Limb (tissue), 2 donors: Measurements from ENCODE around the gene C1orf167.

Source experiments
- DNase-seq, 2 donors: peaks; one replicate each; pipeline ENCODE4 v3.0.0-alpha.2; 2016; ENCODE audit errors: extremely low spot score in 2 of 2

C1orf167 gene

DNA sequence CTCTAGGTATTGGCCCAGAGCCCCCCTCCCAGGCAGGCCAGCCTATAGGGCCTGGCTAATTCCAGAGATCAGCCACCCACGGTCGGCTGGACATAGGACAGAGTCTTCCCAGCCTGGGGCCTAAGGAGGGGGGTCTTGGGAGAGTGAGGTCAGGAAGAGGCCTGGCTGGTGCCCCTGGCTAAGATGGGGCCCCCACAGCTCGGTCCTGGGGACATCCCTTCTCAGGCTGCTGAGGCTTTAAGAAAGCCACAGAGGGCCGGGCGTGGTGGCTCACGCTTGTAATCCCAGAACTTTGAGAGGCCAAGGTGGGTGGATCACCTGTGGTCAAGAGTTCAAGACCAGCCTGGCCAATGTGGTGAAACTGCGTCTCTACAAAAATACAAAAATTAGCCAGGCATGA is 2.5 kb downstream of the C1orf167 start:
- DNase-seq, result no peak

DNA sequence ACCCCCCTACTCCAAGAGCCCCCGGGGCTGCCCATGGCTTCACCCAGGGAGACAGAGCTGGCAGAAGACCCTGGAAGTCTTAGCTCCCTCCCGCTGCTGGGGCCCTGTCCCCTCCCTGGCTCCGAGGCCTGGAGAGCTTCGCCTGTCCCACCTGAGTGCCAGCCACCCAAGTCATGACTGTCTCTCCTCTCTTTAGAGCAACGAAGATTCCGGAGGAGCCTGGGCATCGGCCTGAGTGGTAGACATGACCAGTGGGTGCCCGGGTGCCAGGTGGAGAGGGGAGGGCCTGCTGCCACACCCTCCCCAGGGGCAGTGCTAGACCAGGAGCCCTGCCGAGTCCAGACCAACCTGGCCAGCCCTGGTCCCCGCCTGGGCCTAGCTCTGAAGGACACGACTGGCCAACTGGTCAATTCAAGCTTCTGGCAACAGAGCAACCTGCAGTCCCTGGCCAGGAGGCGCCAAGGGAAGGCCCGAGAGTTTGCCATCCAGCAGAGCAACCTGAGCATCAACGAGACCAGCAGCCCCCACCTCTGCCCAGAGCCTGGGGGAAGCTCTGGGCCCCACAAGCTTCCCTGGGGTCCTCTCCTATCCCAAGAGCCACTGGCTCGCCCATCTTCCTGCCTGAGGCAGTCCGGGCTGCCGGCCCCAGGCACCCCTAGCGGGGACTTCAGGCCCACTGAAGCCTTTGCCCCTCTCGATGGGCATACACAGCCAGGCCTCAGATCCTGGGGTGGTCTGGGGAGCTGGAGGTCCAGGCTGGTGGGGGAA is 3.9 kb downstream of the C1orf167 start:
- DNase-seq, result no peak

DNA sequence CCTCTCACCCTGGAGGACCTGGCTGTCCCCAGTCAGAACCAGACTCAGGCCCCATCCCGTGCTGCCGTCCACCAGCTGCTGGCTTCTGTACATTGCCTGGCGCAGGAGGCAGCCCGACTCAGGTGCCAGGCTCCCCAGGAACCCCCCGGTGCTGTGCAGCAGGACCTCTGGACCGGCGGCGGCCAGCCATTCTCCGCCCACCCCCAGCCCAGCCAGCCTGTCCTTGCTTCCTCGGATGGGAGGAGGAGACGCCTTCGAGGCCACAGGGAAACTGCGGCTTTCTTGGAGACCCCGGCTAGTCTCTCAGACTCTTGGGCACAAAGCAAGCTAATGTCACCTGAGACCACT is 4.4 kb downstream of the C1orf167 start:
- no peak for DNase-seq

DNA sequence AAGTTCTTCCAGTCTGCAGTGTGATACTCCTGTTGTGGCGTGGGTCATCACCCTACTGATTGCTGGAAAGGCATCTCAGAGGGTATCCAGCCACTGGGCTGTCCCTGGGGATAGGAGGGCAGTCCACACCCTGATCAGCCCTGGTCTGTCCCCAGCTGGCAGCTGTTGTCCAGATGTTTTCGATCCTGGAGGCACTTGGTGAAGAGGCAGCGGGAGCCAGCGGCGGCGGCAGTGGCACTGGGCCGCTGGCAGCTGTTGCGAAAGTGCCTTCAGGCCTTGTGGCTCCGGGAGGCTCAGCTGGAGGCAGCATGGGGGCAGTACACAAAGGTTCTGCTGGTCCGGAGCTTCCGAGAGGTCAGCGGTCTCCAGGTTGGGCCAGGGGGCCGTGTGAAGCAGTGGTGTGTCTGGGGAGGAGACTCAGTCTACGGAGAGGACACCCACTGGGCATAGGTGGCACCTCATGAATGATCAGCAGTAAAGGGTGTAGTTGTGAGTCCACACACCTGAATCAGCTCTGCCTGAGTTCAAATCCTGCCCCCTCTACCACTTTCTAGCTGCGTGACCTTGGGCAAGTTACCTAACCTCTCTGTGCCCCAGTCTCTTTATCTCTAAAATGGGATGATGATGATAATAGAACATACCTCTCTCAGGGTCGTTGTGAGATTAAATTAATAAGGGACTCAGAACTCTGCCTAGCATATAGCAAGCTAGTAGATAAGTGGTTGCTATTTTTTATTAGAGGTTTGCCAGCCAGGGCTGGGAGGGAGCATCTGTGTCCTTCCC is 6.1 kb downstream of the C1orf167 start:
- peak in 1 of 2 donors; percentile 28 for DNase-seq

DNA sequence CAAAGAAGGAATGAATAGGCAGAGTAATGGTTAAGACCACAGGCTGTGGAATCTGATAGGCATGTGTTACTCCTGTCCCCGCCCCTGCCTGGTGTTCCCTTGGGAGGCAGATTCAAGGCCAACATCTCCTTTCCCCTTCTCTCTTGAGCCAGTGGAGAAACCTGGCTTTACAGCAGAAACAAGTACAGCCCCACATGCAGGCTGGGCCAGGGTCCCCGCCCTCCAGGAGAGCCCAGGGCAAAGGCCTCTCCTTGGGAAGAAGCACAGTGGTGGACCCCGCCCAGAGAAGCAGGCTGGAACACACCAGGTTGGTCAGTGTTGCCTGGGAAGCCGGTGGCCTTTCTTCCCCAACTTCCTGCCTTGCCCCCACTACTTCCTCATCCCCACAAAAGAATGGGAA is 6.8 kb downstream of the C1orf167 start:
- no peak for DNase-seq

DNA sequence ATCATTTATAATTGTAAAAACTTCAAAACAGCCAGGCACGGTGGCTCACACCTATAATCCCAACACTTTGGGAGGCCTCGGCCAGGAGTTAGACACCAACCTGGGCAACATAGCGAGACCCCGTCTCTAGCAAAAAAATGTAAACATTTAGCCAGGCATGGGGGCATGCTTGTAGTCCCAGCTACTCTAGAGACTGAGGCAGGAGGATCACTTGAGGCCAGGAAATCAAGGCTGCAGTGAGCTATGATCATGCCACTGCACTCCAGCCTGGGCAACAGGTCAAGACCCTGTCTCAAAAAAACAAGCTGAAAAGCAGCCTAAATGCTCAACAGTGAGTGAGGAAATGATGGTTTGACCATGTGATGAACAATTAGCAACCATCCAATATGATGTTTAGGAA is 7.3 kb downstream of the C1orf167 start:
- DNase-seq, result no peak

DNA sequence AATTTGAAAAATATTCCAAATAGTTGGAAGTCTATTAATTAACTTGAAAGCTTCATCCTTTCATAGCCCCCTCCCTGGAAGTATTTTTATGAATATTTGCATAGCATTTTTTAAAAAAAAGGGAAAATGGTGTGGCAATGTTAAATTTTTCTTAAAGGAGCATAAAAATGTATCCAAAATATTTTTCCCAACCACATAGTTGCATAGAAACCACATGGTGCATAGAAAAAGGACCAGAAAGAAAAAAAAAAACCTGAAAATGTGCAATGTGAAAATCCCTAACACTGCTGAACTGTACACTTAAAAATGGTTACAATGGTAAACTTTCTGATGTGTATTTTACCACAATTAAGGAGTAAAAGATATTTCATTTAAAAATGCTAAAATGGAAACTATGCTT is 8.0 kb downstream of the C1orf167 start:
- DNase-seq, result no peak

- DNase-seq, result no peak
These were observed 9.6 kb downstream of the C1orf167 start for GRCh38 chr1:11771481-11772043.

- no peak for DNase-seq
These were observed 10.5 kb downstream of the C1orf167 start for GRCh38 chr1:11772458-11772857.

GRCh38 chr1:11774753-11775152 is 12.8 kb downstream of the C1orf167 start:
- DNase-seq, result no peak

DNA sequence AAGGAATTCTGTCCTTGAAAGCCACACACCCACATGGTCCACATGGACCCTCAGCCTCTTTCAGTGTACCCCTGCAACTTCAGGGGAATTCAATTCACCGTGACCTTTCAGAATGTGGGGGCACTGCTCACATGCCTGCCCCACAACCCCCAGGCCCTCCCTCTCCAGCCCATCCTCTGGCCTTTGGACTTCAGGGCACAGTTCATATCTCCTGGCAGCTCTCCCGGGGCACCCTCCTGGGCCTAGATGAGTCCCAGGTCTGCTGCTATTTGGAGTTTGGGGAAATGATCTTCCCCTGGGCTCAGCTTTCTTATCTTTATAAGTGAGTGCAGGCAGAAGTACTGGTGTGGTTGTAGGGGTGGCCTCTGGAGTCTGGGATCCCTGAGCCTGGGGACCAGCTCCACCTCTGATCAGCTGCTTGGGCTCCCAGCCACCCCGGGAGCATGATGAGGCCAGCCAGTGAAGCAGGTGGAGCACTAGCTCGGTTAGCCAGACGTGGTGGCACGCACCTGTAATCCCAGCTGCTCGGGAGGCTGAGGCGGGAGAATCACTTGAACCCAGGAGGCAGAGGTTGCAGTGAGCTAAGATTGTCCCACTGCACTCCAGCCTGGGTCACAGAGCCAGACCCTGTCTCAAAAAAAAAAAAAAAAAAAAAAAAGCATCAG is 15.8 kb downstream of the C1orf167 start:
- DNase-seq, result no peak

DNA sequence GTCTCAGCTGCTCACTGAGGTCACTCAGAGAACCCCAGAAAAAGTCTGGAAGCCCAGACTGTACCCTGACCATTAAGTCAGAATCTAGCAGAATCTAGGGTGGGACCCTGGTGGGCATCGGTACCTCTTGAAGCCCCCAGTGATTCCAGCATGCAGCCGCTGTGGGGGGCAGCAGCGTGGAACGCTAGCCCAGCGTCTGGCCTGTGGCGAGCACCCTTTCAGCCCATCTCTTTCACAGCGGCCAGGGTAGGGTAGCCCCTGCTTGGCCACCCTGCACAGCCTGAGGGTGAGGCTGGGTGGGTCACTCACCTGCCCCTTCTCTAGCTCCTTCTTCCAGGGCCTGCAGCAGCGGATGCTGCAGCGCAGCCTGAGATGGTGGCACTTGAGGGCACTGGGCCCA is 16.3 kb downstream of the C1orf167 start:
- no peak for DNase-seq

DNA sequence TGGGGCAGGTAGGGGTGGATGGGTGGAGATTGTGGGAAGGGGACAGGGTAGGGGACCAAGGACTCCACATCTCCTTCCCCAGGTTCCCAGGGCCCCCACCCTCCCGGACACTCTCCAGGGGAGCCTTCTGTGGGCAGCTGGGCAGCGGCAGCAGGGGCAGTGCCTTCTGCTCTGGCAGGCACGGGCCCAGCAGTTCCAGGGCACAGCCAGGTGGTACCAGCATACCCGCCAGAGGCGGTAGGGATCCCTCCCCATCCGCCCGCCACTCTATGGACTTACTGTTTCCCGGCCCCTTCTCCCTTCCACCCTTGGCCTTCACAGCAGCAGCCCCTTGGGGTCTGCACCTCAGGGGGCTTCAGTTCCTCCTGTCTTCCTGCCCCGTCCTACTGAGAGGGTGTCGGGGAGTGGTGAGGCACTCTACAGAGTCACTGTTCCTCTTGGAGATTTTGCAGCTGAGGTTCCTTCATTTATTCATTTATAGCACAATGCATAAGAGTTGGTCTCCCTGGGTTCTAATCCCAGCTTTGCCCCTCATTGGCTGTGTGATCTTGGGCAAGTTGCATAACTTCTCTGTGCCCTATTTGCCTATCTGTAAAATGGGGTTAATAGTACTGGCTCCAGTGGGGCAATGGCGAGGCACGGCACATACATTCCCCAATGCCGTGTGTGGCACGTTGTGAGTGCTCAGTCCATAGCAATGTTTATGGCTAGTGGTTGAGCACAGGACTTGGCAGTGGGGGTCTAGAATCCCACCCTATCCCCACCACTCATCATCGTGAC is 17.0 kb downstream of the C1orf167 start:
- no peak for DNase-seq

- DNase-seq, result no peak
These were observed 17.9 kb downstream of the C1orf167 start for GRCh38 chr1:11779715-11780379.

- DNase-seq, result no peak
These were observed 18.6 kb downstream of the C1orf167 start for GRCh38 chr1:11780380-11781147.

DNA sequence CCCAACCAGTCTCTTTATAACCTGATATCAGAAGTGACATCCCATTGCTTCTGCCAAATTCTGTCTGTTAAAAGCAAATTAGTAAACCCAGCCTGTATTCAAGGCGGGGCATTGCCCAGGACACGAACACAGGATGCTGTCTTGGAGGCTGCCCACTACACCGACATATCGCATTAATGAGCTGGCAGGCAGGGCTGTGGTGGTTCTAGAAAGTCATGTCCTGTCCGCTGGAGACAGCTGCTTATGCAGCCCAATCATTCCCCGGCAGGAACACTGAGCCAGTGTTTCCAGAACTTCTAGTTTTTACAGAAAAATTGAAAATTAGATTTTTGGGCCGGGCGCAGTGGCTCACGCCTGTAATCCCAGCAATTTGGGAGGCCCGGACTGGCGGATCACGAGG is 19.3 kb downstream of the C1orf167 start:
- peak in 1 of 2 donors; percentile 20 for DNase-seq

DNA sequence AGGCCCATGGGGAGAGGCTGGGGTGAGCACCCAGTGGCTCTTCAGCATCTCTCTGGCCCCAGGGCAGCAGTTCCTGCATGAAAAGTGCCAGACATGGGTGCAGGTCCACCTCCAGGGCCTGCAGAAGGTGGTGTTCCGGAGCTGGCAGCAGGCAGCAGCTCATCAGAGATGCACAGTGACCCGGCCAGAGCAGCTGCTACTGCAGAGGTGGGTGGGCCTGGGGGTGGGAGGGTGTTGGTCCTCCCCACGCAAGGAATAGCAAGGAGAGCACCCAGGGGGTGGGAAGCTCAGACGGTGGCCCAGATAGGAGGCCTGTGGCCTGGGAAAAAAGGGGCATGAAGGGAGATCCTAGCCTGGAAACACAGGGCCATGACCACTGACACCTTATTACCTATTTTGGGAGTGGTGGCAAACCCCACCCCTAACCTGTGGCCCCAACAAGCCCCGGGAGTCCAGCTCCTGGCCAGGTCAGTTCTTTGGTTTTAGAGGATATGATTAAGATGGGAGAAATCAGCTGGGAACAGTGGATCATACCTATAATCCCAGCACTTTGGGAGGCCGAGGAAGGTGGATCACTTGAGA is 20.2 kb downstream of the C1orf167 start:
- DNase-seq, result no peak

DNA sequence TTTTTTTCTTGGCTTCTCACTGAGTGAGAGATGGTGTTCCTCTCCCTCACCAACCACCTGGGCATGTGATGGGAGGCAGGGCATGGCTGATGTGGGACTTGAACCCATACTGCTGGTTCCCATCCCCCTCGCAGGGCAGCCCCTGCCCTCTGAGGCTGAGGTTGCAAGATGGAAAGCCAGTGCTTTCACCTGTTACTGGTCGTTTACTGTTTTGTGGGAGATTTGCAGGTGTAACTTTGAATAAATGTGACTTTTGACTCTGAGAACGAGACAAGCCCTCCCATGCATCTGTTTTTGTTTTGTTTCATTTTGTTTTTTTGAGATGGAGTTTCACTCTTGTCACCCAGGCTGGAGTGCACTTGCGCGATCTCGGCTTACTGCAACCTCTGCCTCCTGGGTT is 21.6 kb downstream of the C1orf167 start:
- DNase-seq, result no peak

- DNase-seq, result no peak
These were observed 22.4 kb downstream of the C1orf167 start for GRCh38 chr1:11784256-11784992.
